A549 (cell line): ENCODE data around the gene ANTXR1. TPM values are rescaled to one million over a fixed set of nuclear protein-coding genes. Genes with fewer than 3 reads are reported as not detected.
A peak's percentile ranks its signal among the peaks of the same experiment; 100 is the strongest.

Experiments
- ATAC-seq, 2 experiments: fragments of 200-7000 bp in 1 of 2; fragments of >200 bp in 1 of 2; cut with Nextera tagmentation in 1 of 2; cut with Tn5 transposase in 1 of 2; 3 replicates each; pipeline versions ENCODE4 v1.8.0 to v1.9.1; 2018 to 2020; ENCODE audit warnings: mild to moderate bottlenecking in 1 of 2, moderate library complexity in 1 of 2
- CTCF ChIA-PET: fragments of 300-600 bp; sonication (Branson Sonifier 250); formaldehyde crosslinking; extraction: SDS; loops from one replicate; lab custom pipeline; 2021; ENCODE audit warnings: antibody characterized with exemption, inconsistent platforms; lab: Yijun Ruan, JAX
- POLR2A ChIA-PET: fragments of 350-600 bp; formaldehyde crosslinking; extraction: SDS; loops from one replicate; lab custom pipeline; 2021; ENCODE audit warnings: antibody characterized with exemption, inconsistent platforms; lab: Yijun Ruan, JAX
- DNase-seq, 2 experiments: peaks; one replicate each; pipeline versions ENCODE4 v3.0.0 to v3.0.0-alpha.2; 2011 to 2016; ENCODE audit warnings: low read depth in 1 of 2, low spot score in 1 of 2
- FAIRE-seq: peaks from 2 replicates; lab custom pipeline; 2011; peaks lifted over from hg19 to GRCh38; lab: Jason Lieb, UNC
- H3K27ac ChIP-seq, 2 experiments: fragments of >200 bp; sonication (Bioruptor Twin); formaldehyde crosslinking; 3 replicates each; pipeline ENCODE4 v1.5.1; 2016 to 2017
- H3K4me1 ChIP-seq: fragments of >200 bp; sonication (Bioruptor Twin); formaldehyde crosslinking; 3 replicates; pipeline ENCODE4 v1.6.1; 2016
- H3K4me2 ChIP-seq: fragments of >200 bp; sonication (Bioruptor Twin); formaldehyde crosslinking; 3 replicates; pipeline ENCODE4 v1.6.1; 2016
- H3K4me3 ChIP-seq: fragments of >200 bp; sonication (Bioruptor Twin); formaldehyde crosslinking; 3 replicates; pipeline ENCODE4 v1.5.1; 2016
- H3K9me3 ChIP-seq: fragments of >200 bp; sonication (Bioruptor Twin); formaldehyde crosslinking; 3 replicates; pipeline ENCODE4 v1.6.1; 2016
- BCL3 ChIP-seq: fragments of >200 bp; sonication (Bioruptor Twin); formaldehyde crosslinking; IDR thresholded peaks from 3 replicates; pipeline ENCODE4 v1.6.1; 2016
- CTCF ChIP-seq: fragments of >200 bp; sonication (Bioruptor Twin); formaldehyde crosslinking; IDR thresholded peaks from 3 replicates; pipeline ENCODE4 v1.5.1; 2016
- E2F6 ChIP-seq: IDR thresholded peaks from 2 replicates; pipeline ENCODE4 v1.6.1; 2012; ENCODE audit warnings: low read depth, borderline replicate concordance
- EHMT2 ChIP-seq: fragments of 200-600 bp; sonication (generic); IDR thresholded peaks from 2 replicates; pipeline ENCODE4 v1.6.1; 2016; ENCODE audit warnings: antibody characterized with exemption, low read depth, mild to moderate bottlenecking, moderate library complexity
- HMGXB4 ChIP-seq: fragments of 250-450 bp; sonication (Bioruptor Pico); IDR thresholded peaks from 2 replicates; pipeline ENCODE4 v1.5.0; 2021; ENCODE audit warnings: mild to moderate bottlenecking, moderate library complexity, borderline replicate concordance
- KDM5A ChIP-seq: fragments of 200-600 bp; sonication (generic); IDR thresholded peaks from 2 replicates; pipeline ENCODE4 v1.6.1; 2016; ENCODE audit warnings: antibody characterized with exemption, mild to moderate bottlenecking
- PBX3 ChIP-seq: IDR thresholded peaks from 2 replicates; pipeline ENCODE4 v1.6.1; 2012
- RAD21 ChIP-seq, 2 experiments: fragments of >200 bp in 1 of 2; sonication (Bioruptor Twin) in 1 of 2; formaldehyde crosslinking in 1 of 2; IDR thresholded peaks in 1 of 2; conservative IDR thresholded peaks in 1 of 2; 2 replicates in 1 of 2; 3 replicates in 1 of 2; pipeline ENCODE4 v1.6.1; 2012 to 2018; ENCODE audit warnings: inconsistent platforms in 1 of 2
- REST ChIP-seq: fragments of 200-600 bp; sonication (generic); IDR thresholded peaks from 2 replicates; pipeline ENCODE4 v1.6.1; 2016; ENCODE audit warnings: antibody characterized with exemption, mild to moderate bottlenecking, moderate library complexity
- SREBF2 ChIP-seq: fragments of 450-650 bp; IDR thresholded peaks from 2 replicates; pipeline ENCODE4 v1.6.1; 2014; ENCODE audit warnings: mild to moderate bottlenecking, moderate library complexity
- WGBS: methylation state at CpG from one replicate; pipeline ENCODE4 v1.1.6; 2017; ENCODE audit errors: missing lambda C conversion rate; 5-methylcytosine and 5-hydroxymethylcytosine counted together
- polyA plus RNA-seq, 4 experiments: library from polyadenylated mRNA; depleted of rRNA in 3 of 4; stranded (reverse); fragments of >200 nt; fragmentation: RNase III in 1 of 4; extraction: RNeasy Plus Mini Kit Qiagen cat#74134 plus additional on column Dnase treatment in 1 of 4; gene quantifications; 2 replicates in 3 of 4; 3 replicates in 1 of 4; pipeline ENCODE4 v1.2.3, GENCODE V29; 2011 to 2017

Gene ANTXR1
- polyA plus RNA-seq, 2 of the 4 experiments (the other 2 are of a cell fraction), result 161 to 194 TPM

- no peak for FAIRE-seq
- H3K27ac ChIP-seq, result peak overlapping the region; percentile 64 to 81; a peak in 5 of 6 replicates
- TF ChIP-seq PBX3 (no peak), KDM5A (no peak), EHMT2 (no peak), HMGXB4 (CRISPR knock-in tag) (no peak), REST (no peak), E2F6 (no peak), RAD21 (conservative IDR thresholded peaks at IDR 0.05 in 1 of 2, IDR thresholded peaks at IDR 0.05 in 1 of 2) (no peak), CTCF (no peak), BCL3 (no peak), SREBF2 (no peak)
- no peak overlapping the region for H3K4me3 ChIP-seq
- H3K4me1 ChIP-seq, result peaks cover 23% of the 10 kb centered on the region
- WGBS, result 88% methylated on average over 16 of the region's 16 CpGs
- ATAC-seq, result peak in 1 of 2 experiments; percentile 19; a peak in 2 of 6 replicates
- peak in 1 of 2 experiments; percentile 25 for DNase-seq
- H3K9me3 ChIP-seq, result no peaks in the 10 kb centered on the region
- peak overlapping the region; percentile 57 for H3K4me2 ChIP-seq
- ChIA-PET POLR2A (no interaction called here), CTCF (interaction anchor here (0.7 to 2.0 kb wide), 5 partner anchors 12 to 130 kb away, joined by 3 to 6 read pairs (median 4); no protein-coding TSS in a partner anchor)
These were observed 164.2 kb downstream of the ANTXR1 start for GRCh38 chr2:69177063-69177771.
